GM18867 (cell line): Measurements from ENCODE around the gene RDX.

Experiments
- ATAC-seq: cut with Tn5 transposase; IDR thresholded peaks from one replicate; pipeline ENCODE4 v1.9.1; 2021; ENCODE audit warnings: mild to moderate bottlenecking, moderate library complexity; ENCODE audit not compliant: unreplicated experiment

RDX gene

GRCh38 chr11:110173811-110174644 lies 122.4 kb downstream of the RDX start:
- ATAC-seq = peak; percentile 62

- ATAC-seq = no peak
Measured at GRCh38 chr11:110172468-110173065, 123.8 kb downstream of the RDX start.

GRCh38 chr11:110169738-110170137 lies 126.7 kb downstream of the RDX start:
- no peak for ATAC-seq

- no peak for ATAC-seq
Measured at GRCh38 chr11:110168033-110168803, 128.2 kb downstream of the RDX start.

- ATAC-seq = no peak
Measured at GRCh38 chr11:110165039-110165925, 131.1 kb downstream of the RDX start.

- no peak for ATAC-seq
Measured at GRCh38 chr11:110162216-110162615, 134.2 kb downstream of the RDX start.

- no peak for ATAC-seq
Measured at GRCh38 chr11:110161061-110161460, 135.4 kb downstream of the RDX start.

- ATAC-seq = no peak
Measured at GRCh38 chr11:110160437-110160836, 136.0 kb downstream of the RDX start.

GRCh38 chr11:110160016-110160415 lies 136.4 kb downstream of the RDX start:
- ATAC-seq = no peak

GRCh38 chr11:110159476-110159875 lies 136.9 kb downstream of the RDX start:
- no peak for ATAC-seq

- no peak for ATAC-seq
Measured at GRCh38 chr11:110158317-110159200, 137.9 kb downstream of the RDX start.

GRCh38 chr11:110156503-110156902 lies 139.9 kb downstream of the RDX start:
- no peak for ATAC-seq

GRCh38 chr11:110153474-110153873 lies 142.9 kb downstream of the RDX start:
- ATAC-seq = no peak

GRCh38 chr11:110152199-110152598 lies 144.2 kb downstream of the RDX start:
- ATAC-seq = no peak

- peak; percentile 34 for ATAC-seq
Measured at GRCh38 chr11:110148775-110149744, 147.4 kb downstream of the RDX start.

GRCh38 chr11:110147962-110148709 lies 148.3 kb downstream of the RDX start:
- ATAC-seq = no peak

GRCh38 chr11:110141812-110142211 lies 154.6 kb downstream of the RDX start:
- ATAC-seq = no peak

GRCh38 chr11:110134110-110134509 lies 162.3 kb downstream of the RDX start:
- ATAC-seq = no peak
